Lung (tissue), 12 donors: ENCODE measurements around the gene CAPRIN2. TPM values are rescaled to one million over a fixed set of nuclear protein-coding genes. Genes with fewer than 3 reads are reported as not detected.

ENCODE experiments used
- ATAC-seq: fragments of 200-7000 bp; cut with Tn5 transposase; one replicate; pipeline ENCODE4 v1.9.1; 2020; ENCODE audit warnings: moderate number of reproducible peaks; ENCODE audit not compliant: insufficient read depth, low FRiP score
- DNase-seq, 3 donors: peaks; one replicate each; pipeline ENCODE4 v3.0.0-alpha.2; 2013 to 2017
- H3K27ac ChIP-seq, 2 donors: one replicate each; pipeline ENCODE4 v1.5.1; 2013; ENCODE audit warnings: mild to moderate bottlenecking in 2 of 2, moderate library complexity in 2 of 2, control low read depth in 1 of 2, inconsistent platforms in 1 of 2, low read depth in 1 of 2, low read length in 1 of 2
- H3K27me3 ChIP-seq, 3 donors: one replicate each; pipeline ENCODE4 v1.5.1; 2013; ENCODE audit warnings: low read length in 2 of 3; ENCODE audit not compliant: control insufficient read depth in 3 of 3, insufficient read depth in 3 of 3
- H3K36me3 ChIP-seq, 4 donors: one replicate each; pipeline ENCODE4 v1.5.1; 2013; ENCODE audit warnings: low read length in 4 of 4, mild to moderate bottlenecking in 1 of 4, moderate library complexity in 1 of 4; ENCODE audit not compliant: control insufficient read depth in 4 of 4, insufficient read depth in 4 of 4
- H3K4me1 ChIP-seq, 5 donors: one replicate each; pipeline ENCODE4 v1.5.1; 2013; ENCODE audit warnings: low read length in 5 of 5, mild to moderate bottlenecking in 2 of 5, moderate library complexity in 1 of 5; ENCODE audit not compliant: control insufficient read depth in 5 of 5, insufficient read depth in 5 of 5
- H3K4me3 ChIP-seq: one replicate; pipeline ENCODE4 v1.5.1; 2013; ENCODE audit warnings: mild to moderate bottlenecking, control low read depth, moderate library complexity
- H3K9ac ChIP-seq, 2 donors: one replicate each; pipeline ENCODE4 v1.5.1; 2013; ENCODE audit warnings: low read length in 2 of 2, control low read depth in 1 of 2; ENCODE audit not compliant: insufficient read depth in 1 of 2
- H3K9me3 ChIP-seq, 4 donors: one replicate each; pipeline ENCODE4 v1.5.1; 2013; ENCODE audit warnings: low read length in 3 of 4, mild to moderate bottlenecking in 1 of 4, moderate library complexity in 1 of 4; ENCODE audit not compliant: control insufficient read depth in 4 of 4, insufficient read depth in 3 of 4
- CTCF ChIP-seq: IDR thresholded peaks from 2 replicates; pipeline ENCODE4 v1.5.1; 2012; ENCODE audit warnings: mild to moderate bottlenecking; ENCODE audit errors: control extremely low read depth, extremely low read depth
- WGBS, 2 donors: extraction: QIAGEN DNeasy Blood & Tissue Kit; methylation state at CpG; one replicate each; pipeline ENCODE4 v1.1.7; 2013; 5-methylcytosine and 5-hydroxymethylcytosine counted together
- polyA plus RNA-seq, 2 donors: library from polyadenylated mRNA; stranded (reverse); fragments of 200-250 nt; gene quantifications; one replicate each; pipeline ENCODE4 v1.2.1, GENCODE V29; 2013
- total RNA-seq, 2 donors: library from RNA; depleted of rRNA in 1 of 2; stranded (reverse); fragments of >200 nt in 1 of 2; gene quantifications; one replicate each; pipeline ENCODE4 v1.2.1, GENCODE V29; 2014 to 2021
- donor health status: control.
- donor health status: control.
- donor health status: Bipolar disorder and iron deficiency.
- donor health status: healthy.
- donor health status: DM: yes; HTN: yes; CAD: no.

Gene CAPRIN2
- total and polyA plus RNA-seq, 4 donors: 8.2 to 43.5 (median 16.9) TPM

DNA sequence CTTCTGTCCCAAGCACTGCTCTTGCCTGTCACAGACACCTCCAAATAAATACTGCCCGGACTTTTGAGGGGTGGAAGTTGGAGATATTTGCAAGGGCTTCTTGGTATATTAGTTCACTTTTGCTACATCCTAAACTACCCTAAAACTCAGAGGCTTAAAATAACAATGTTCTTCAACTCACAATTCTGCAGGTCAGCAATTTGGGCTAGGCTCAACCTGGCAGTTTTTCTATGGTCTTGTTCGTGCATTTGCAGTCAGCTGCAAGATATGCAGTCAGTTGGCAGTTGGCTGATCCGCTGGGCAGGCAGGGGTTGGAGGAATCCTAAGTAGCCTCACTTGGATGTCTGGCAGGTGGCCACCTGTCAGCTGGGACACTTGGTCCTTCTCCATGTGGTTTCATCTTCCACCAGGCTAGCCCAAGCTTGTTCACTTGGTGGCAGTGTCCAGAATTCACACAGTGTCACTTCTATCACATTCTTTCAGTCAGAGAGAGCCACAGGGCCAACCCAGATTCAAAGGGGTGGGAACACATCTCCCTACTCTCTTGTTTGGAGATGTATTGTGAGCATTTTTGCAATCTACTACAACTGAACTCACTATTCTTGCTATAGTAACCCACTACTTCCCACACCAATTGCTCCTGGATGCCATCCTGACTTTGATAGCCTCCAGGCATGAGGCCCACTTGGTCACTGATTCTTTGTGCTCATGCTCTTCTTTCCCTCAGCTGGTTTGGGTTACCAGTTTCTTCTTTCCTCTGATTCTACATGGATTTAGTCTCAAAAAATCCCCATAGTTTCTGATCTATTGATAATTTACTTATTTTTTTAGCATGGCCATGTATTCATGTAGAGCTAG, 27.8 kb upstream of the CAPRIN2 start:
- DNase-seq (no peak), ATAC-seq (no peak)
- WGBS, 2 donors: 75 to 76% methylated on average over 3 of the region's 3 CpGs
- no peaks in the 10 kb centered on the region for H3K27me3 ChIP-seq
- no peaks in the 10 kb centered on the region for H3K36me3 ChIP-seq
- peaks cover 0 to 8% (median 0%) of the 10 kb centered on the region in 4 donors for H3K9me3 ChIP-seq
- H3K4me1 ChIP-seq: no peaks in the 10 kb centered on the region
- no peak overlapping the region for H3K9ac ChIP-seq
- TF ChIP-seq CTCF: no peak
- H3K27ac ChIP-seq: no peak overlapping the region
- H3K4me3 ChIP-seq: no peak overlapping the region

DNA sequence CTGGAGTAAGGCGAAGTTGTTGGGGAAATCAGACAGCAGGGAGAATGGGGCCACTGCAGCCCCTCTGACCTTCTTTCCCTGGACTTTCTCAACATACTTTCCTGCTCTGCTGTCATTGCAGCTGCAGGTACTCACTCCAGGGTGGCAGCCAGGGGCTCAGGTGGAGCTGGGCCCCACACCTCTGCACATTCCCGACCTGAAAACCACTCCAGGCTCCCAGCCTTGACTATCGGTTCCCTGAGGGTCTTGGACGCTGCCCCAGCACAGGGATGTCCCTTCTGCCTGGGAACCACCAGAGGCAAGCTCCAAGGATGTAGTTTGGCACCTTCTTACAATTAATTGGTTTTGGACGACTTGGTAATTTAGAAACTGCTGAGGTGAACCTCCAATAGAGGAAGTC, 24.8 kb upstream of the CAPRIN2 start:
- H3K36me3 ChIP-seq: no peaks in the 10 kb centered on the region
- DNase-seq (no peak), ATAC-seq (no peak)
- H3K9me3 ChIP-seq: peaks cover 0 to 3% (median 0%) of the 10 kb centered on the region in 4 donors
- H3K27me3 ChIP-seq: no peaks in the 10 kb centered on the region
- H3K4me3 ChIP-seq: no peak overlapping the region
- no peak overlapping the region for H3K27ac ChIP-seq
- no peak for TF ChIP-seq CTCF
- WGBS, 2 donors: 86 to 92% methylated on average over 5 of the region's 5 CpGs
- H3K4me1 ChIP-seq: no peaks in the 10 kb centered on the region
- H3K9ac ChIP-seq: no peak overlapping the region

DNA sequence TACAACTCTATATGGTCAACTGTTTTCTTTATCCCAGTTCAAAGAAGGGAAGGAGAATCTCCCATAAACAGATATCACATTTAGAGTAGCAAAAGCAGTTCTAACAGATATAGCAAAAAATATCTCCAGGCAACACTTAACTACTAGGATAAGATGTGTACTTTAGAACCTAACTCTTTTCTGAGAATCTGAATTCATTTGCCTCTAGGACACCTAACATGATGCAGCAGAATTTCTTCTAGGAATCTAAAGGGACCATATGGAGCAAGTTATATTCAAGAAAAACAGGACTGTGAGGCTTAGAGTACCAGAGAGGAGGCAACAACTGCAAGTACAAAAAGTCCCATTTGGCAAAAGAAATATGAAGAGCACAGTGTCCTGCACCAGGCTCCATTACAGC, 24.4 kb upstream of the CAPRIN2 start:
- Histone ChIP-seq H3K4me3 (no peak overlapping the region), H3K9ac (no peak overlapping the region), H3K27me3 (no peaks in the 10 kb centered on the region), H3K9me3 (no peaks in the 10 kb centered on the region), H3K36me3 (no peaks in the 10 kb centered on the region), H3K27ac (no peak overlapping the region), H3K4me1 (no peaks in the 10 kb centered on the region)
- no peak for TF ChIP-seq CTCF
- no peak for ATAC-seq
- no peak for DNase-seq

DNA sequence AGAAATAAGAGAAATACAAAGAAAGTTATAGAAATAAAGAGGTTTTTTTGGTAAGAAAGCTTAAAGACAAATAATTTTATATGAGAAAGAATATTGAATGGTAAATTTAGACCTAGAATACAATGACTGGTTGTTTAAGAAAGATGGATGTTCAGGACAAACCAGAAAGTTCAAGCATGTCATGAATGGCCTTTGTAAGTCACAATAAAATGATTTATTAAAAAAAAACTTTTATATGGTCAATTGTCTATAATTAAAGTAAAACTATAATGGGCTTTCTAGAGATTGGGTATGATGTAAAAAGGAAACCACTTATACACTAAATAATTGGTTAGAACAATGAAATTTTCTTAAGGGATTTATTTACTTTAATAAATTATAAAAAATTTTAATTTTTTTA, 19.8 kb upstream of the CAPRIN2 start:
- ATAC-seq (no peak), DNase-seq (no peak)
- Histone ChIP-seq H3K4me3 (no peak overlapping the region), H3K27ac (no peak overlapping the region), H3K27me3 (no peaks in the 10 kb centered on the region), H3K4me1 (no peaks in the 10 kb centered on the region), H3K9ac (no peak overlapping the region), H3K9me3 (no peaks in the 10 kb centered on the region), H3K36me3 (no peaks in the 10 kb centered on the region)
- TF ChIP-seq CTCF: no peak
